HepG2 (cell line): ENCODE measurements around the gene CHST6.

Experiments used
- CEBPG ChIP-seq: IDR thresholded peaks from 2 replicates; pipeline ENCODE4 v1.6.1; 2016
- EZH2 ChIP-seq: conservative IDR thresholded peaks from 2 replicates; pipeline ENCODE4 v1.6.1; 2012; ENCODE audit warnings: mild to moderate bottlenecking, low read depth, low read length, moderate library complexity
- NR2C2 ChIP-seq: sonication (generic); formaldehyde crosslinking; IDR thresholded peaks from 2 replicates; pipeline ENCODE4 v1.4.0; 2020; ENCODE audit warnings: missing genetic modification reagents, mild to moderate bottlenecking, moderate library complexity, borderline replicate concordance
- RAD51 ChIP-seq: fragments of 450-650 bp; IDR thresholded peaks from 2 replicates; pipeline ENCODE4 v1.6.1; 2016; ENCODE audit warnings: borderline replicate concordance
- ZFX ChIP-seq: sonication (generic); formaldehyde crosslinking; IDR thresholded peaks from 2 replicates; pipeline ENCODE4 v1.4.0; 2020; ENCODE audit warnings: mild to moderate bottlenecking, low read depth, missing genetic modification reagents, moderate library complexity
- ZNF30 ChIP-seq: sonication (generic); formaldehyde crosslinking; IDR thresholded peaks from 2 replicates; pipeline ENCODE4 v1.5.0; 2020; ENCODE audit warnings: mild to moderate bottlenecking, missing genetic modification reagents
- ZNF510 ChIP-seq: sonication (generic); formaldehyde crosslinking; IDR thresholded peaks from 2 replicates; pipeline ENCODE4 v1.4.0; 2020; ENCODE audit warnings: low read depth, mild to moderate bottlenecking, missing genetic modification reagents
- ZNF775 ChIP-seq: sonication (generic); formaldehyde crosslinking; IDR thresholded peaks from 2 replicates; pipeline ENCODE4 v1.4.0; 2020; ENCODE audit warnings: missing genetic modification reagents, mild to moderate bottlenecking, moderate library complexity, borderline replicate concordance
- TF ChIP-seq, protein P1 (sequence below): sonication (generic); formaldehyde crosslinking; IDR thresholded peaks from 2 replicates; pipeline ENCODE4 v1.5.1; 2020; ENCODE audit warnings: mild to moderate bottlenecking, missing genetic modification reagents, moderate library complexity
- TF ChIP-seq, protein P2 (sequence below): sonication (generic); formaldehyde crosslinking; IDR thresholded peaks from 2 replicates; pipeline ENCODE4; 2020; ENCODE audit warnings: missing genetic modification reagents, mild to moderate bottlenecking, borderline replicate concordance
- TF ChIP-seq, protein P3 (sequence below): IDR thresholded peaks from 2 replicates; pipeline ENCODE4 v1.6.1; 2016; ENCODE audit warnings: low read depth, missing genetic modification reagents, missing compliant biosample characterization
- TF ChIP-seq, protein P4 (sequence below): IDR thresholded peaks from 2 replicates; pipeline ENCODE4 v1.6.1; 2012; ENCODE audit warnings: inconsistent platforms

DNA sequence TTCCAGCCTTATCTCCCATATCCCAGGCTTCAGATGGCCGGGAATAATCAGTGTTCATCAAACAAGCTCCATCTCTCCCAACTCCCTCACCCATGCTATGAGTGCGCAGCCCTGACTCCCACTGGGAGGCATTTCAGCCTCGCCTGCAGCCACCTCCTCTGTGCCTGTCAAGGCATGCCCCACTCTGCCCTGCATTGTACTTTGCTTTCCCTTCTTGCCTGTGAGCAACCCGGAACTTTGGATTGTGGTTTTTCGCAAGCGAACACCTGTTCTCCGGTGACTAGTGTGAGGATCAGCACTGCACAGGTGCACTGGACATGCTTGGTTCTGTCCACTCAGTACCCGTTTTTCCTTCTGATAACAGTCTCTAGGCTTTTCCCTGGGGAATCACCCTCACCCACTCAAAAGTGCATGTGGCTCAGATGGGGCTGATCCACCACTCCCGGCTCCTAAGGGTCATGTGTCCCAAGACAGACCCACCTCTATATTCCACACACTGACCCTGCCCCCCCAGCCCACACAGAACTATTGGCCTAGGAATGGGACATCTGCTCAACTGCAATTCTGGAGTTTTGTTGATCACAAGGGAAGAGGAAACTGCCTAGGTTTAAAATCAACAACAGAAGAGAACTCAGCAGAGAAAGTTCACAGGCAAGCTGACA, 9.1 kb downstream of the CHST6 start:
- TF ChIP-seq RAD51 (no peak), ZNF775 (CRISPR knock-in tag) (no peak), ZNF30 (CRISPR knock-in tag) (no peak), ZFX (CRISPR knock-in tag) (no peak), NR2C2 (CRISPR knock-in tag) (no peak), EZH2 (no peak), ZNF510 (no peak), CEBPG (CRISPR knock-in tag) (no peak)
- TF ChIP-seq, protein P1, sequence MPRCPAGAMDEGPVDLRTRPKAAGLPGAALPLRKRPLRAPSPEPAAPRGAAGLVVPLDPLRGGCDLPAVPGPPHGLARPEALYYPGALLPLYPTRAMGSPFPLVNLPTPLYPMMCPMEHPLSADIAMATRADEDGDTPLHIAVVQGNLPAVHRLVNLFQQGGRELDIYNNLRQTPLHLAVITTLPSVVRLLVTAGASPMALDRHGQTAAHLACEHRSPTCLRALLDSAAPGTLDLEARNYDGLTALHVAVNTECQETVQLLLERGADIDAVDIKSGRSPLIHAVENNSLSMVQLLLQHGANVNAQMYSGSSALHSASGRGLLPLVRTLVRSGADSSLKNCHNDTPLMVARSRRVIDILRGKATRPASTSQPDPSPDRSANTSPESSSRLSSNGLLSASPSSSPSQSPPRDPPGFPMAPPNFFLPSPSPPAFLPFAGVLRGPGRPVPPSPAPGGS (CRISPR knock-in tag): no peak
- TF ChIP-seq, protein P2, sequence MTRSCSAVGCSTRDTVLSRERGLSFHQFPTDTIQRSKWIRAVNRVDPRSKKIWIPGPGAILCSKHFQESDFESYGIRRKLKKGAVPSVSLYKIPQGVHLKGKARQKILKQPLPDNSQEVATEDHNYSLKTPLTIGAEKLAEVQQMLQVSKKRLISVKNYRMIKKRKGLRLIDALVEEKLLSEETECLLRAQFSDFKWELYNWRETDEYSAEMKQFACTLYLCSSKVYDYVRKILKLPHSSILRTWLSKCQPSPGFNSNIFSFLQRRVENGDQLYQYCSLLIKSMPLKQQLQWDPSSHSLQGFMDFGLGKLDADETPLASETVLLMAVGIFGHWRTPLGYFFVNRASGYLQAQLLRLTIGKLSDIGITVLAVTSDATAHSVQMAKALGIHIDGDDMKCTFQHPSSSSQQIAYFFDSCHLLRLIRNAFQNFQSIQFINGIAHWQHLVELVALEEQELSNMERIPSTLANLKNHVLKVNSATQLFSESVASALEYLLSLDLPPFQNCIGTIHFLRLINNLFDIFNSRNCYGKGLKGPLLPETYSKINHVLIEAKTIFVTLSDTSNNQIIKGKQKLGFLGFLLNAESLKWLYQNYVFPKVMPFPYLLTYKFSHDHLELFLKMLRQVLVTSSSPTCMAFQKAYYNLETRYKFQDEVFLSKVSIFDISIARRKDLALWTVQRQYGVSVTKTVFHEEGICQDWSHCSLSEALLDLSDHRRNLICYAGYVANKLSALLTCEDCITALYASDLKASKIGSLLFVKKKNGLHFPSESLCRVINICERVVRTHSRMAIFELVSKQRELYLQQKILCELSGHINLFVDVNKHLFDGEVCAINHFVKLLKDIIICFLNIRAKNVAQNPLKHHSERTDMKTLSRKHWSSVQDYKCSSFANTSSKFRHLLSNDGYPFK (CRISPR knock-in tag): no peak
- TF ChIP-seq, protein P3, sequence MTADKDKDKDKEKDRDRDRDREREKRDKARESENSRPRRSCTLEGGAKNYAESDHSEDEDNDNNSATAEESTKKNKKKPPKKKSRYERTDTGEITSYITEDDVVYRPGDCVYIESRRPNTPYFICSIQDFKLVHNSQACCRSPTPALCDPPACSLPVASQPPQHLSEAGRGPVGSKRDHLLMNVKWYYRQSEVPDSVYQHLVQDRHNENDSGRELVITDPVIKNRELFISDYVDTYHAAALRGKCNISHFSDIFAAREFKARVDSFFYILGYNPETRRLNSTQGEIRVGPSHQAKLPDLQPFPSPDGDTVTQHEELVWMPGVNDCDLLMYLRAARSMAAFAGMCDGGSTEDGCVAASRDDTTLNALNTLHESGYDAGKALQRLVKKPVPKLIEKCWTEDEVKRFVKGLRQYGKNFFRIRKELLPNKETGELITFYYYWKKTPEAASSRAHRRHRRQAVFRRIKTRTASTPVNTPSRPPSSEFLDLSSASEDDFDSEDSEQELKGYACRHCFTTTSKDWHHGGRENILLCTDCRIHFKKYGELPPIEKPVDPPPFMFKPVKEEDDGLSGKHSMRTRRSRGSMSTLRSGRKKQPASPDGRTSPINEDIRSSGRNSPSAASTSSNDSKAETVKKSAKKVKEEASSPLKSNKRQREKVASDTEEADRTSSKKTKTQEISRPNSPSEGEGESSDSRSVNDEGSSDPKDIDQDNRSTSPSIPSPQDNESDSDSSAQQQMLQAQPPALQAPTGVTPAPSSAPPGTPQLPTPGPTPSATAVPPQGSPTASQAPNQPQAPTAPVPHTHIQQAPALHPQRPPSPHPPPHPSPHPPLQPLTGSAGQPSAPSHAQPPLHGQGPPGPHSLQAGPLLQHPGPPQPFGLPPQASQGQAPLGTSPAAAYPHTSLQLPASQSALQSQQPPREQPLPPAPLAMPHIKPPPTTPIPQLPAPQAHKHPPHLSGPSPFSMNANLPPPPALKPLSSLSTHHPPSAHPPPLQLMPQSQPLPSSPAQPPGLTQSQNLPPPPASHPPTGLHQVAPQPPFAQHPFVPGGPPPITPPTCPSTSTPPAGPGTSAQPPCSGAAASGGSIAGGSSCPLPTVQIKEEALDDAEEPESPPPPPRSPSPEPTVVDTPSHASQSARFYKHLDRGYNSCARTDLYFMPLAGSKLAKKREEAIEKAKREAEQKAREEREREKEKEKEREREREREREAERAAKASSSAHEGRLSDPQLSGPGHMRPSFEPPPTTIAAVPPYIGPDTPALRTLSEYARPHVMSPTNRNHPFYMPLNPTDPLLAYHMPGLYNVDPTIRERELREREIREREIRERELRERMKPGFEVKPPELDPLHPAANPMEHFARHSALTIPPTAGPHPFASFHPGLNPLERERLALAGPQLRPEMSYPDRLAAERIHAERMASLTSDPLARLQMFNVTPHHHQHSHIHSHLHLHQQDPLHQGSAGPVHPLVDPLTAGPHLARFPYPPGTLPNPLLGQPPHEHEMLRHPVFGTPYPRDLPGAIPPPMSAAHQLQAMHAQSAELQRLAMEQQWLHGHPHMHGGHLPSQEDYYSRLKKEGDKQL: no peak
- TF ChIP-seq, protein P4, sequence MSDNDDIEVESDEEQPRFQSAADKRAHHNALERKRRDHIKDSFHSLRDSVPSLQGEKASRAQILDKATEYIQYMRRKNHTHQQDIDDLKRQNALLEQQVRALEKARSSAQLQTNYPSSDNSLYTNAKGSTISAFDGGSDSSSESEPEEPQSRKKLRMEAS: no peak
